MCF 10A (cell line): ENCODE data around the gene CPE. TPM values are rescaled to one million over a fixed set of nuclear protein-coding genes. Genes with fewer than 3 reads are reported as not detected.

Experiments
- BruUV-seq: library from RNA; stranded (reverse); fragments of 400-500 nt; replicated peaks from 2 replicates; lab custom pipeline; 2021; lab: Mats Ljungman, UMichigan
- CTCF ChIA-PET: fragments of 300-600 bp; sonication (Branson Sonifier 250); formaldehyde crosslinking; extraction: SDS; loops from one replicate; lab custom pipeline; 2021; ENCODE audit warnings: antibody characterized with exemption, inconsistent platforms; lab: Yijun Ruan, JAX
- POLR2A ChIA-PET: fragments of 300-600, 350-650 bp; sonication (Branson Sonifier 250); formaldehyde crosslinking; extraction: SDS; loops from one replicate; lab custom pipeline; 2020; ENCODE audit warnings: antibody characterized with exemption, inconsistent platforms; lab: Yijun Ruan, JAX
- DNase-seq: peaks from one replicate; pipeline ENCODE4 v3.0.0-alpha.2; 2018; ENCODE audit not compliant: unreplicated experiment
- H3K27ac Mint-ChIP-seq: one replicate; pipeline ENCODE4 v1.8.0; 2022; ENCODE audit warnings: mild to moderate bottlenecking, low read depth, mixed read lengths; ENCODE audit not compliant: unreplicated experiment
- H3K27me3 Mint-ChIP-seq: one replicate; pipeline ENCODE4 v1.8.0; 2022; ENCODE audit warnings: mixed read lengths; ENCODE audit not compliant: insufficient read depth, unreplicated experiment
- H3K36me3 Mint-ChIP-seq: one replicate; pipeline ENCODE4 v1.8.0; 2022; ENCODE audit warnings: mild to moderate bottlenecking, moderate library complexity, mixed read lengths; ENCODE audit not compliant: insufficient read depth, unreplicated experiment
- H3K4me1 Mint-ChIP-seq: one replicate; pipeline ENCODE4 v1.8.0; 2022; ENCODE audit warnings: mixed read lengths; ENCODE audit not compliant: insufficient read depth, unreplicated experiment
- H3K4me3 Mint-ChIP-seq: one replicate; pipeline ENCODE4 v1.8.0; 2022; ENCODE audit warnings: mild to moderate bottlenecking, moderate library complexity, mixed read lengths; ENCODE audit not compliant: unreplicated experiment
- H3K9me3 Mint-ChIP-seq: one replicate; pipeline ENCODE4 v1.8.0; 2022; ENCODE audit warnings: mixed read lengths; ENCODE audit not compliant: unreplicated experiment
- intact Hi-C: fragments of 100-400 bp; cut with micrococcal nuclease; formaldehyde crosslinking; loops from 2 replicates; pipeline ENCODE4 v1.14.1; 2022
- total RNA-seq: library from RNA; stranded (reverse); gene quantifications from 2 replicates; pipeline ENCODE4 v1.2.3, GENCODE V29; 2022
- TF ChIP-seq, protein P1 (sequence below): fragments of 200-600 bp; IDR thresholded peaks from one replicate; pipeline ENCODE4 v1.8.0; 2022; ENCODE audit warnings: antibody characterized with exemption, mild to moderate bottlenecking; ENCODE audit not compliant: unreplicated experiment

CPE gene
- total RNA-seq, 1 experiment from 2014 or later: 8.3 TPM

DNA sequence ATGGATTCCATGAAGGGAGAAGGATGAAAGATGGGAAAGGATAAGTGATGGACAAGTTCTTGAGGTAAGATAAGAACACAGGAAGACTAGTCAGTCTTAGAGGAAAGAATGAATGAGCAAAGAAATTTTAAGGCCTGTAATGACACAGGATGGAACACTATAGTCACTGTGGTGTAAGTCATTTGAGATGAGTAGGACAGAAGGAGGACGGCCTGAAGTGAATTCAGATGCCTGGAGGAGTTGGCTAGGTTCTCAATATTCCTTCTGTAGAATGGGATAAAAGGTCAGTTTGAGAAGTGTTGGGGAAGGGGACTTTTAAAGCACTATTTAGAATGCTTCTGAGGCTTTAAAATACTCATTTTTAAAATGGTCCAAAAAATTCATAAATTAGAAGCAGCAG, 47.4 kb upstream of the CPE start:
- ChIA-PET CTCF (interaction anchor here (0.7 to 1.0 kb wide), 4 partner anchors 129 to 138 kb away, joined by 3 to 4 read pairs (median 3); no protein-coding TSS in a partner anchor), POLR2A (interaction anchor here (0.6 to 7.7 kb wide), 9 partner anchors 13 to 540 kb away, joined by 3 to 146 read pairs (median 6); partner anchors contain the start of genes KLHL2 and TMEM192)
- no peaks in the 10 kb centered on the region for H3K27me3 Mint-ChIP-seq
- DNase-seq: no peak
- intact Hi-C loops: no loop called here
- H3K4me3 Mint-ChIP-seq: no peak overlapping the region
- peak overlapping the region; percentile 18 for H3K27ac Mint-ChIP-seq
- H3K4me1 Mint-ChIP-seq: peaks cover 45% of the 10 kb centered on the region
- no peaks in the 10 kb centered on the region for H3K9me3 Mint-ChIP-seq
- peaks cover 40% of the 10 kb centered on the region for H3K36me3 Mint-ChIP-seq
- TF ChIP-seq, protein P1, sequence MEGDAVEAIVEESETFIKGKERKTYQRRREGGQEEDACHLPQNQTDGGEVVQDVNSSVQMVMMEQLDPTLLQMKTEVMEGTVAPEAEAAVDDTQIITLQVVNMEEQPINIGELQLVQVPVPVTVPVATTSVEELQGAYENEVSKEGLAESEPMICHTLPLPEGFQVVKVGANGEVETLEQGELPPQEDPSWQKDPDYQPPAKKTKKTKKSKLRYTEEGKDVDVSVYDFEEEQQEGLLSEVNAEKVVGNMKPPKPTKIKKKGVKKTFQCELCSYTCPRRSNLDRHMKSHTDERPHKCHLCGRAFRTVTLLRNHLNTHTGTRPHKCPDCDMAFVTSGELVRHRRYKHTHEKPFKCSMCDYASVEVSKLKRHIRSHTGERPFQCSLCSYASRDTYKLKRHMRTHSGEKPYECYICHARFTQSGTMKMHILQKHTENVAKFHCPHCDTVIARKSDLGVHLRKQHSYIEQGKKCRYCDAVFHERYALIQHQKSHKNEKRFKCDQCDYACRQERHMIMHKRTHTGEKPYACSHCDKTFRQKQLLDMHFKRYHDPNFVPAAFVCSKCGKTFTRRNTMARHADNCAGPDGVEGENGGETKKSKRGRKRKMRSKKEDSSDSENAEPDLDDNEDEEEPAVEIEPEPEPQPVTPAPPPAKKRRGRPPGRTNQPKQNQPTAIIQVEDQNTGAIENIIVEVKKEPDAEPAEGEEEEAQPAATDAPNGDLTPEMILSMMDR: no peak
- no TSS peak for BruUV-seq

DNA sequence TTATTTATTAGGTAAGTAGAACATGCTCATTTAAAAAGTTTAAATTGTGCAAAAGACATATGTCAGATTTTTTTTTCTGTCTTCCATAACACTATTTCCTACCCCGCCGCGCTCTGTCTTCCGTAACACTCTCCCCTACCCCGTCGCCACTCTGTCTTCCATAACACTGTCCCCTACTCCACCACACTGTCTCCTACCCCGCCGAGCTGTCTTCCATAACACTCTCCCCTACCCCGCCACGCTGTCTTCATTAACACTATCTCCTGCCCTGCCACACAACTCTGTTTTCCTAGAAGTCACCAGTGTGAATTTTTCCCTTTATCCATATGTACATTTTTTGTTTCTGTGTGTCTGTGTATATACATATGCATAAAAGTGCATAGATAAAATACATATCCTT, 47.0 kb upstream of the CPE start:
- CTCF ChIA-PET: interaction anchor here (0.7 to 2.1 kb wide), 5 partner anchors 128 to 201 kb away, joined by 3 to 11 read pairs (median 3); no protein-coding TSS in a partner anchor
- POLR2A ChIA-PET: interaction anchor here (0.6 to 5.8 kb wide), 6 partner anchors 13 to 540 kb away, joined by 3 to 42 read pairs (median 4); partner anchors contain the start of gene TMEM192
- no TSS peak for BruUV-seq
- intact Hi-C loops: no loop called here
- Mint-ChIP-seq H3K4me3 (no peak overlapping the region), H3K4me1 (peaks cover 43% of the 10 kb centered on the region), H3K36me3 (peaks cover 42% of the 10 kb centered on the region), H3K9me3 (no peaks in the 10 kb centered on the region), H3K27ac (peak overlapping the region; percentile 18), H3K27me3 (no peaks in the 10 kb centered on the region)
- TF ChIP-seq, protein P1: no peak
- DNase-seq: no peak

GRCh38 chr4:165332502-165332901, 46.3 kb upstream of the CPE start:
- CTCF ChIA-PET: interaction anchor here (1.0 to 2.1 kb wide), 3 partner anchors 11 to 202 kb away, joined by 3 to 11 read pairs (median 3); no protein-coding TSS in a partner anchor
- POLR2A ChIA-PET: interaction anchor here (0.5 to 2.0 kb wide), 8 partner anchors 12 to 220 kb away, joined by 3 to 9 read pairs (median 3); partner anchors contain the start of gene TMEM192
- peaks cover 46% of the 10 kb centered on the region for H3K36me3 Mint-ChIP-seq
- H3K27ac Mint-ChIP-seq: peak overlapping the region; percentile 18
- peaks cover 48% of the 10 kb centered on the region for H3K4me1 Mint-ChIP-seq
- H3K27me3 Mint-ChIP-seq: no peaks in the 10 kb centered on the region
- TF ChIP-seq, protein P1: no peak
- H3K9me3 Mint-ChIP-seq: no peaks in the 10 kb centered on the region
- no peak for DNase-seq
- no TSS peak for BruUV-seq
- intact Hi-C loops: no loop called here
- no peak overlapping the region for H3K4me3 Mint-ChIP-seq

DNA sequence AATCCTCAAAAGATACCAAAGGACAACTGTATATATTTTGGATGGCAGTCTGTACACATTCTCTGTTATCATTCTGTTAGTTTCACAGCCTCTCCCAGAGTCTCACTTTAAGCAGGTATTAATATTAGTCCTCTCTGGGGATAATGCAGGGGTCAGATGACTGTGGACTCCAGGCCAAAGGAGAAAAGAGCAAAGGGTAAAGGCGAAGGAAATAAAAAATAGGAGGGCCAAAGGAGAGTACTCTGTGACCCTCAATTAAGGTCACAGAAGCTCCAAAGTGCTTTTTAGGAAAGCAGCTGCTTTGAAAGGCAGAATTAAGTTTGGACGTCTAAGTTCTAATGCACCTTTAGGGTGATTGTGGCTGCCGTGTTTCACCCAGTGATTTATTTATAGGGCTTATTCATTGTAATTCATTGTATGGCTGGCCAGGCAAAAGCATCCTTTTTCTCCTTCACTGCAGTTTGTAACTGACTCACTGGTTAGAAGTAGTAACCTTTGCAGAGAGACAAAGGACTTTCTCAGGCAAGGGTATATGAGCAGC, 43.6 kb upstream of the CPE start:
- Mint-ChIP-seq H3K27me3 (no peaks in the 10 kb centered on the region), H3K9me3 (no peaks in the 10 kb centered on the region), H3K4me1 (peaks cover 48% of the 10 kb centered on the region), H3K27ac (peak overlapping the region; percentile 68), H3K4me3 (peak overlapping the region; percentile 17), H3K36me3 (peaks cover 67% of the 10 kb centered on the region)
- no peak for DNase-seq
- intact Hi-C loops: no loop called here
- BruUV-seq: no TSS peak
- CTCF ChIA-PET: interaction anchor here (0.7 to 1.3 kb wide), 3 partner anchors 20 to 204 kb away, joined by 3 to 5 read pairs (median 4); no protein-coding TSS in a partner anchor
- TF ChIP-seq, protein P1: no peak
- POLR2A ChIA-PET: interaction anchor here (1.3 to 2.4 kb wide), 3 partner anchors 9 to 126 kb away, joined by 3 to 8 read pairs (median 4); no protein-coding TSS in a partner anchor
